GM18499 (cell line): Measurements from ENCODE around the gene CAPN2.

Experiments used
- ATAC-seq: cut with Tn5 transposase; IDR thresholded peaks from one replicate; pipeline ENCODE4 v1.9.1; 2021; ENCODE audit warnings: moderate number of reproducible peaks; ENCODE audit not compliant: insufficient read depth, unreplicated experiment

The CAPN2 gene

GRCh38 chr1:223755432-223755792 is 43.1 kb downstream of the CAPN2 start:
- no peak for ATAC-seq

GRCh38 chr1:223755992-223756775 is 43.8 kb downstream of the CAPN2 start:
- ATAC-seq = no peak

DNA sequence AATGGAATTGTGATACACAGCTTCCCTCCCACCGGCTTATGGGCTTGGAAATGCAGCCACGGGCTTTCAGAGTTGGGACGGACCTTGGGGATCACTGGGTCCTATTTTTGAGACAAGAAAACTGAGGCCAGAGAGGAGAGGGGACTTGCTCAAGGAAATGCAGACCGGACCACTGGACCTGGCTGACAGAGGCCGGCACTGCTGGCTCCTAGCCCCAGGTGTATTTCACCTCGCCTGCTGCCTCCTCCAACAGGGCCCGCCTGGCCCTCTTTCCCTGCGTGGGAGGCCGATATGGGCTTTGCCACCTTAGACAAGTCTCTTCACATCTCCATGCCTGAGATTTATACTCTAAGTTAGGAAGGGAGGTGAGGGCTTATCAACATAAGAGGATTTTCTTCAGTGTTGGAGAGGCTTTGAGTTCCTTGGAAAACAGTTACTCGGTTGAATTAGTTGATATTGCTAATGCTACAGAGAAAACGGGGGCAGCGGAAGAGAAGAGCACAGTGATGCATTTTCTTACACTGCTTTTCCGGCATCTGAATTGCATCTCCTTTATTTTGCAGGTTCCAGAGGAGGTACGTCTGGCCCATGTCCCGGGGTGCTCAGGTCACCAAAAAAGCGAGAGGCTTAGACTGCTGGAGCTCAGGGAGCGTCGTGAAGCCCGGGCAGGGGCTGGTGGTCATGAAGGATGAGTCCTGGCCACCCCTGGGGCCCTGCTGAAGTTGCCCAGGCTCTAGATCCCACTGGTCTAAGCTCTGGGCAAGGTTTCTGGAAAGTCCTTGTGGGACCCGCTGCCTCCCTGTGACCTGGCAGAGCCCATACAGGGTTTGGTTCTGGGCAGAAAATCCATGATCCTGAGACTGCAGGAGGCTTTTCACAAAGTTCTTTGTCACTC is 44.7 kb downstream of the CAPN2 start:
- no peak for ATAC-seq

- ATAC-seq = no peak
Measured at GRCh38 chr1:223758734-223759133, 46.4 kb downstream of the CAPN2 start.

- ATAC-seq = no peak
Measured at GRCh38 chr1:223759273-223759672, 46.9 kb downstream of the CAPN2 start.

DNA sequence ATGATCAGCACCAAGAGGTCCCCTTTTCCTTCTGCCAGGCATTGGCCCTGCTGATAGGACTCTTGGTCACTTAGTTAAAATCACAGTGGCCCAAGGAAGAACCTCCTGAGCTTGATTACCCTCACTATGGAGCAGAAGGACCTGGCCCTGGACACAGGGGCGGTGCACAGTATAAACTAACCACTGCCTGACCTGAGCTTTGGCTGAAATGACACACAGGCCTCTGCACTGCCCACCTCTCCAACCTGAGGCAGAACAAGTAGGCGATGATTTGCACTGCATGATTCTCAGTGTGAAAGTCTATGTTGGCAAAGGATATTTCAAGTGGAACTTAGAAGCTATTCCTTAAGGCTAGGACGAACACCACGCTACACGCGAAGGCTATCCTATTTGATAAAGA is 48.5 kb downstream of the CAPN2 start:
- ATAC-seq = no peak

DNA sequence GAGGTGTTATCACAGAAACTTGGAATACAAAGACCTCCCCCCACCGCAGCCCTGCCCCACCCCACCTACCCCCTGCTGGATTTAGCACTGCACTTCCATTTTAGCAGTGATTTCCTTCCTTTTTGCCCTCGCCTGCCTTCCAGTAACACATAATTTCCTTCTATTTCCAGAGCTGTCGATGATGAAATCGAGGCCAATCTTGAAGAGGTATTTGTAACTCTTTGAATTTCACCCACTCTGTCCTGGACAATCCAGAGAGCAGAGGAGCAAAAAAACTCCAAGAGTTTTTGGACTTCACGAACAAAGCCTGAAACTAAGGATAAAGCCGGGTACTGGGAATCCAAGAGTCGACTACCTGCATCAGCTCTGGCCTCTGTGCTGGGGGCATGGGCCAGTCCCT is 49.1 kb downstream of the CAPN2 start:
- ATAC-seq = no peak

- ATAC-seq = no peak
Measured at GRCh38 chr1:223763251-223763650, 50.9 kb downstream of the CAPN2 start.

DNA sequence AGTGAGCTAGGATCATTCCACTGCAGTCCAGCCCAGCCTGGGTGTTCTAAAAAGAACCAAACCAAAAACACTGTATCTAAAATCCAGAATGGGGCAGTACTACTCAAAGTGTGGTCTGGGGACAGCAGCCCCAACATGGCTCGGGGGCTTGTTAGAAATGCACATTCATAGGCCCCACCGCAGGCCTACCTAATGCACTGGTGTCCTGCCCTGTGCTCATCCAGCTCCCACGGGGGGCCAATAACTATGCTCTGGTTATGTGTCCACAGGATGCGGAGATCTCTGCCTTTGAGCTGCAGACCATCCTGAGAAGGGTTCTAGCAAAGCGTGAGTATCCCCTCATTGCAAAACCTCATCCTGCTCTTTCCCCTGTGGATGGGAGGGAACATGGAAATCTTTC is 51.5 kb downstream of the CAPN2 start:
- no peak for ATAC-seq

- ATAC-seq = no peak
Measured at GRCh38 chr1:223765036-223765718, 52.8 kb downstream of the CAPN2 start.

DNA sequence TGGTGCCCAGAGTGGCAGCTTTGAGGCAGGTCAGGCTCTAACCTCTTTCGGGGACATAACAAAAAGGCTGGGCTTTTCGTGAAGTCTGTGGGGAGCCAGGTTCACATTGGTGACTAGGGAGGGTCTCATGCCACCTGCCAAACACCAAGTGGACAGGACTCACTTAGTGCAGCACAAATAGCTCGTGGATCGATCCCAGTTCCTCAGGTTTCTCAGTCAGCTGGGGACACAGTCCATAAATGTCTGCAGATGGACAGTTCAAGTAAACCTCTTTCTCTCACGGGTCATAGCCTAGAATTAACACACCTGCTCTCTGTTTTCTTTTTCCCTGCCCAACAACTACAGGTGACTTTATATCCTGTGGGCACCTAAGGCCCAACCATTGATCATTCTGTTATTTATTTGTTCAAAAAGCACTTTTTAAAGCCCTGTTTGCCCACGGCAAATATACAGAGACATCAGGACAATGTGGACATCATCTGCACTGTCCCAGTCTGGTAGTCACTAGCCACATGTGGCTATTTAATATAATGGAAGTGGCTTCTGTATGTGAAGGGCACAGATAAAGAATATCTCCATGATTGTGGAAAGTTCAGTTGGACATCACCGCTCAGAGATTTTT is 53.5 kb downstream of the CAPN2 start:
- no peak for ATAC-seq

GRCh38 chr1:223770621-223771315 is 58.4 kb downstream of the CAPN2 start:
- no peak for ATAC-seq

GRCh38 chr1:223771469-223771813 is 59.1 kb downstream of the CAPN2 start:
- ATAC-seq = no peak

DNA sequence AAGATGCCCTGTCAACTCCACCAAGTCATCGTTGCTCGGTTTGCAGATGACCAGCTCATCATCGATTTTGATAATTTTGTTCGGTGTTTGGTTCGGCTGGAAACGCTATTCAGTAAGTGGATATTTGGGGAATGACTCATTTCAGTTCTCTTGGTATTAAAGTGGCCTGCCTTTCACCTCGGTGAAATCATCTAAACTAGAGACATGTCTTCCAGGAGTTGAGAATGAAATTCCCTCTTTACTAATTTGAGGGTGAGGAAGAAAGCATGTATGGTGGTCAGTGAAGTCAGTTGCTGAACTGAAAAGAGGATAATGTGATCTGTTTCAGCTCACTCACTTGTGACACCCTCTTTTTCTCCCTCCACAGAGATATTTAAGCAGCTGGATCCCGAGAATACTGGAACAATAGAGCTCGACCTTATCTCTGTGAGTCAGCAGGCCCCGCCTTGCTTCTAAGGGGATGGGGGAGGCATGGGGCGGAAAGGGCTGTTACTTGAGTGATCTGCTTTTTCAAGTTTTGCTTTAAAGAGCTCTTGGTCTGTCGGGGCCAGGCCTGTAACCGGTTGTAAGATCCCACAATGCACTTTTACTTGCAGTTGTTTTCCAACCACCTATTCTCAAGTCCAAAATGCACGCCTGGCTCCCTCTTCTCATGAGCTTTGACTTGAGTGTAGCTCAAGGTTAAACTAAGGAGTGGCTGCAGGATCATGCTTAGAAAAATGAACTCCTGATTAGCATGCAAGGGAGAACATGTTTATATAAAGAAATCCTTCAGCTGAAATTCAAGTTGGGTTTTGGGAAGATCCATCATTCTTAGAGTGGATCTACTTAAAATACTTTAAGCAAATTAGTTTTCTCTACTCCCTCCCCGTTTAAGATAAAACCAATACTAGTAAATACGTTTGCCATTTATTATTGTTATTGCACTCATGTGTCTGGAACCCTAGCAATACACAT is 59.8 kb downstream of the CAPN2 start:
- no peak for ATAC-seq

DNA sequence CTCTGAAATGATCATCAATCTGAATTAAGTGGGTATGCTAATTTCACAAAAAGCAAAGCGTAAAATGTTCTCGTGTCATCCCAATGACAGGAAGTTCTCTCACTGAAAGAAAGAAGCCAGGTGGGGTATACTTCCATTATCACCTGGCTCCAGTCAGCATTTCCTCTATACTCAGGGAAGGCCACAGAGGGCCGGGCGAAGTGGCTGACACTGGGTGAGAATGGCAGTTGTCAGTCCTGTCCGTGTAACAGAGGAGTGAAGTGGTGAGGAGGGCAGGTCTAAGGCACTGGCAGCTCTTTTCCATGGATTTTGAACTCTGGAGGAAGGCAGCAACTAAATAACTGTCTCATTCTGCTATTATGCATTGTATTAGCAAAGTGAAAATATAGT is 60.4 kb downstream of the CAPN2 start:
- no peak for ATAC-seq

DNA sequence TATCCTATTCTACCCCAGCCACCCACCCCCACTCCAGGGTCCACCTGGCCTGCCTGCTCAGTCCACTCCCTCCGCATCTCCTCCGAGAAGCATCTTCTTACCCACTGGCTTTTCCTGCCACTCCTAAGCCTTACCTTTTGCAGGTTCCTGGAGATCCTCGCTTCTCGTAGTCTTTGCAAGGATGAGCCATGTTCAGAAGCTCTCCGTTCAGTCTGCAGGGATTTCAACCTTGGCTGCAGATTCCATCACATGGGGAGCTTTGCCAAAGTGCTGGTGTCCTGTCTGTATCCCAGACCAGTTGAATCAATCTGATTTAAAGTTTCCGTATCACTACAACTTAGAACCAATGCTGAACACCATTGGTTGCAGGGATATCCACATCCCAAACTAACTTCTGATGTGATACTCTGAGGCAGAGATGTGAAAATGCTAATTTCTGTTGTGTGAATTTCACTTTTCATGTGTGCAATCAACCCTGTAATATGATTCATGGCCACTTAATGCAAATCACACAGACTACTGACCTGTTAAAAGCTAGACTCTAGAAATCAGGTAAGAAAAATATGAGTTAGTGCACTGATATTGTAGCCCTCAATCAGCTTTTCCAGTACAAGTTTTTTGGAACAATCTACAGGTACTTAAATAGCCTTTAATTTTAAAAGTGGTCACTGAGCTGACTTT is 61.9 kb downstream of the CAPN2 start:
- ATAC-seq = no peak

- no peak for ATAC-seq
Measured at GRCh38 chr1:223775054-223775453, 62.7 kb downstream of the CAPN2 start.

- no peak for ATAC-seq
Measured at GRCh38 chr1:223775711-223776074, 63.4 kb downstream of the CAPN2 start.
